HS-27A (cell line): Measurements from ENCODE around the gene PBX4.

Experiments used
- DNase-seq: peaks from one replicate; pipeline ENCODE4 v3.0.0-alpha.2; 2012; ENCODE audit warnings: low read depth, missing footprints

The PBX4 gene

DNA sequence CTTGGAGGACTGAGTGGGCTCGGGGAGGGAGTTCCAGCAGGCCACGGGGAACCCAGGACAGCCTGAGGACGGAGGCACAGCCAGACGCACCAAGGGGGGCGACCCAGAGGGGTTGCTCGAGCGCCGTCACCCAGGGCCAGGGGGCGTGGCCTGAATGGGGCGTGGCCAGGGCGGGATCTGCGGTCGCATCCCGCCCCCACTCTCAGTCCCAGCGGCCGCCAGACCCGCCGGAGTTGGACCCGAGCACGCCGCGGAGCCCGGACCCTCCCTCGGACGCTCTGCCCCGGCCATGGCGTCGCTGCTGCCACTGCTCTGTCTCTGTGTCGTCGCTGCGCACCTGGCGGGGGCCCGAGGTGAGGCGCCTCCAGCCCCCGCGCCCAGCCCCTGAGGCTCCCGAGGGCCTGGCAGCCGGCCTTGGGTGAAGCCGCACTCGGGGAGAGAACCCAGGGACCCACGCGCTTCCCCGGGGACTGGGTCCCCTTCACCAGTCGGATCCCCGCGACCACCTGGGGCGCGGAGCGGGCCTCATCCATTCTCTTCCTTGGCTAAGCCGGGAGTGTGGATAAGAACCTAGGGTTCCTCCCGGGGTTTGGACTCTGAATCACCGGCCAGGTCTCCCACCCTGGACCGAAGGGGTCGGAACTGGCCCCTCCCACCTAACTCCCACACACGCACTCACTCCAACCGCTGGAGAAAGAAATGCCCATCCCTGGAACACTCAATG lies 80.3 kb downstream of the PBX4 start, which contains the start of gene CILP2:
TSS of gene CILP2 (plus strand) at position 205 of the 724 bp plus-strand sequence. CDS start at position 290, 85 bp downstream.
- DNase-seq, result no peak

DNA sequence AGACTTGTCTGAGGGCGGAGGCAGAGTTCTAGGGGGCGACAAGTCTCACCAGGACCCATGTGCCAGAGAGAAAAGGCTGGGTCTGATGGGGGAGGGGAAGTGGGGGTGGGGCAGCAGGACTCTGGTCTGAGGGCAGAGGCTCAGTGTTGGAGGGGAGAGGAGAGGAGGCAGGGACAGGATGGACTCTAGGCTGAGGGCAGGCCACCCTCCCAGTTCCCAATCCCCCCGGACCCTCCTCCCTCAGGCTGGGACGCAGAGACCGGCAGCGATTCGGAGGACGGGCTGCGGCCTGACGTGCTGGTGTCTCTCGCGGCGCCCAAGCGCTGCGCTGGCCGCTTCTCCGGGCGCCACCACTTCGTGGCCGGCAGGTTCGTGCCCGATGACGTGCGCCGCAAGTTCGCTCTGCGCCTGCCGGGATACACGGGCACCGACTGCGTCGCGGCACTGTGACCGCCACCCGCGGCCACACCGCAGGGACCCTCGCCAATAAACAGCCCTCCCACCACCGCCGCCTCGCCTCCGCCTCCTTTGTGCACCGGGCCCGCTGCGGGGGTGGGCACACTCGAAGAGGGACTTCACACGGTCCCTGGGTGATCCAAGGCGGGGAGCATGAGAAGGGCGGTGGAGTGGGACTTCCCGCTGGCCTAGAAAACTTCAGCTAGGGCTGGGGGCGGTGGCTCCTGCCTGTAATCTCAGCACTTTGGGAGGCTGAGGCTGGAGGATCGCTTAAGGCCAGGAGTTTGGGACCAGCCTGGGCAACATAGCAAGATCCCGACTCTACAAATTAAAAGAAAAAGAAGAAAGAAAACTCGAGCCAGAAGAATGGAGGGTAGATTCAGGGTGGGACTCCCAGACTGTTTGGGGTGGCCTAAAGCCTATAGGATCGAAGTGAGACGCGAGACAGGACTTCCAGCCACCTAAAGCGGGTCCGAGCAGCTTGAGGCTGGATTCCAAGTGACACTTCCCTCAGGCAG lies 81.1 kb downstream of the PBX4 start:
- no peak for DNase-seq

DNA sequence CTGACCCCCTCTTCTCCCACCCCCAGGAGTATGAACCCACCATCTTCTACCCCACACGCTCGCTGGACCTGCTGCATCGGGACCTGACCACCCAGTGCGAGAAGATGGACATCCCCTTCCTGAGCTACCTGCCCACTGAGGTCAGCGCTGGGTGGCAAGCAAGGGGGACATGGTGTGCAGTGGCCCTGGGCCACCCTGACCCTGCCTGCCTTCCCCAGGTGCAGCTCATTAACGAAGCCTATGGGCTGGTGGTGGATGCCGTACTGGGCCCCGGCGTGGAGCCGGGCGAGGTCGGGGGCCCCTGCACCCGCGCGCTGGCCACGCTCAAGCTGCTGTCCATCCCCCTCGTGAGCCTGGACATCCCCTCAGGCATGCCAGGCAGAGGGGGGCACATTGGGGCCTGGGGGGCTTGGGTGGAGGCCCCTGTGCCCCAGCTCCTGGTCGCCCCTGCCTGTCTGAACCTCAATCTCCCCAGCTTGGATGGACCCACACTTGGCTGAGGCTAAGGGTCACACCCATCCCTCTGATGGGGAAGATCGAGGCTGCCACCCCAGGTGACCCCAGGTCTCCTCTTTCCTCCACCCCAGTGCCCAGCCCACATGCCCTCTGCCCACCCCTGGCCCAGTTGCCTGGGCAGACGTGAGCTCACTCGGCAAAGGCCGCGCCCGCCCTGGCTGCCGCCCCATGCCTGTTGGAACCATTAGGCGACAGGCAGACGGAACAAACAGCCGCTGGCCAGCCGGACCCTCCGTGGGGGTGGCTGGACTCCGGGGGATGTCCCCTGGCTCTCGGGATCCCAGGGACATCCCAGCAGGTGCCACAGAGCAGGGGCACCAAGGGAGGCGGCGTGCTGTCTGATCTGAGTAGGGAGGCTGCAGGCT lies 82.9 kb downstream of the PBX4 start:
- DNase-seq, result no peak

DNA sequence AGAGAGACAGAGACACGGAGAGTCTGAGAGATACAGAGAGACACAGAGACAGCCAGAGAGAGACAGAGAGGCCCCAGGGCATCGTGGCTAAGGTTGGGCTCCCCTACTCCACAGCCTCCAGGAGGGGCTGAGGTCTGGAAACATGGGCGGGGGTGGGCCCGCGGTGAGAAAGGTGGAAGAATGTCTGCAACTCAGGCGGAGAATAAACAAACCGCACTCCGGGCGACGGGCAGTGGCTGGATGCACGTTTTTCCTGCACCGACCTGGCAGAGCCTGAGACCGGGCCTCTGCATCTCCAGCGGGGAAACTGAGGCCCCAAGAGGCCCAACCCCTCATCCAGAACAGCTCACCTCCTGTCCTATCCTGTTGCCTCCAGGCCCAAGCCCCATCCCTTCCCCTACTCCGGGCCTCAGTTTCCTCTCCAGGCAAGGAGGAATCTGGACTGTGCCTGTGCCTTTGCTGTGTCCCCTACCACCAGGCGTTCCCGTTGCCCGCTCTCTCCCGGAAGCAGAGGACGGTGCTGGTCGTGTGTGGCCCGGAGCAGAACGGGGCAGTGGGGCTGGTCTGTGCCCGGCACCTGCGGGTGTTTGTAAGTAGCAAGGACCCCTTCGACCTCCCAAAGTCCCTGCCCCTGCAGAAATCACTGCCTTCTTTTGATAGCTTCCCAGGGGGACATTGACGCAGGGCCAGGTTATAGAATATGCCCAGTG lies 83.8 kb downstream of the PBX4 start:
- DNase-seq, result no peak

DNA sequence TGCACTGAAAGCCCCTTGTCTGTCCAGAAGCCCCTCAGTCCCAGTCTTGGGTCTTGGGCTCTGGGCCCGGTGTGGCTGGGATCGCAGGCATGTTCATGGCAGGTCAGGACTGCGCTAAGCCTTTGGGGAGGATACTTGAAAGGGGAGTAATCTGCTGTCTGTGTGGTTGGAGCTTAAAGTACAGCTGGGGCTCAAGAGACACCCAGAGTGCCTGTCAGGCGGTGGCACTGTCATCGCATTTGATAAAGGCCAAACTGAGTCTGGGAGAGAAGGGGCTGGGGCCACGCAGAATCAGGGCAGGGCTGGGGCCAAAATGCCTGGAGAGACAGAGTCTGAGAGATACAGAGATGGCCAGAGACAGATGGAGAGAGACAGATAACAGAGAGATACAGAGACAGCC lies 84.6 kb downstream of the PBX4 start:
- DNase-seq, result no peak

DNA sequence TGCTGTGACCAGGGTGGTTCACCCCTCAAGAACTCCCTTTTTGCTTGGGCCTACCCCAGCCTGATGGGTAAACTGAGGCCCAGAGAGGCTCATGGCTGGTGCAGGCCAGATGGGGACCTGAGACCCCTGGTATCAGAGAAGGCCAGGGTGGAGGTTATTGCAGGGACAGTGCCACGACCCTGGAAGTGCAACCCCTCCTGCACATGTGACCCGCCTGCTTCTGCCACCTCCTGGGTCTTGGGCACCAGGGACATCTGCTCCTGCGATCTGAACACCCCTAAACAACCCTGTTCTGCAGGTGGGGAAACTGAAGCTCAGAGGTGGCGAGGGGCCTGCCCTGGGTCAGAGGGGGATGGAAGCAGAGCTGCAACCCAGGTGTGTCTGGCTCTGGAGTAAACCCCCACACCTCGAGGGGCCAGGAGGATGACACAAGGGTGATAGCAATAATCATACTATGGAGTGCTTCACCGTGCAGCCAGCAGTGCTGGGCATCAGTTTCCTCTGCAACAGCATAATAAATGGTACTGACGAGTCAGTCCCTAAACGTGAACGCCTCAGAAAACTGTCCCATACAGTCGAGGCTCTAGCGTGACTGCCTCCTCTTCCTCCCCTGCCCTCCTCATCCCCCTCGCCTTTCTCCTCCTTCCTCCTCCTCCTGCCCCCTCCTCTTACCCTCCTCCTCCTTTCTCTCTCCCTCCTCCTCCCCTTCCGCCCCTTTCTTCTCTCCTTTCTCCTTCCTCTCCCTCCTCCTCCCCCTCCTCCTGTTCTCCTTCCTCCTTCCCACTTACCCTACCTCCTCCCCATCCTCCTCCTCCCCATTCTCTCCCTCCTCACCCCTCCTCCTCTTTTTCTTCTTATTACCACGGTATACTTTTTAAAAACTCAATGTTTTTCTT lies 85.4 kb downstream of the PBX4 start:
- DNase-seq, result no peak

DNA sequence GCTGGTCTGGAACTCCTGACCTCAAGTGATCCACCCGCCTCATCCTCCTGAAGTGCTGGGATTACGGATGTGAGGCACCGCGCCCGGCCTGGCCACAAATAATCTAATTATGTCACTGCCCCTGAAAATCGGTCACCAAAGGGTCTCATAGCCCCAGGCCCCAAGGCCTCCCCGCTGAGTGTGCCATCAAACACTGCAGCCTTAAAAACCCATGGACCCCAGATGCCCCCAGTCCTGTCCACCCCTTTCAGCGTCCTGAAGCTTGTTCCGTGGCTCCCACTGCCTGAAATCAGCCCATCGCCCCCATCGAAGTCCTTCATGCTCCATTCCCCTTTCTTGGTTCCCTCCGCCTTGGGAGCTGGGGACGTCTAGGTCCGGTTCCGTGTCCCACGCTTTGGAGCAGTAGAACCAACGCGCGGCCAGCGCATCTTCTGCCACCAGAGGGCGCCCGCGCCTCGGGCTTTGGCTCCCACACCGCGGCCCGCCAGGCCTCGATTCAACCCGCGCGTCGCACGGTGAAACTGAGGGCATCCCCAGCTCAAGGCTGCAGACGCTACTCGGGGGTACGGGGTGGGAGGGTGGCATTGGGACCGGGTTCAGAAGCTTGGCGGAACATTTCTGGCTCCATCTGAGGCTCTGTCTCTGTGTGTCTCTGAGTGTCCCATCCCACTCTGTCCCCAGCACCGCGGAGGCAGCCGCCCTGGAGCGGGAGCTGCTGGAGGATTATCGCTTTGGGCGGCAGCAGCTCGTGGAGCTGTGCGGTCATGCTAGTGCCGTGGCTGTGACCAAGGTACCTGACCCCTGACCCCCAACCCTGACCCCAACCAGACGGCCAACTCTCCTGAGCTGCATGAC lies 86.3 kb downstream of the PBX4 start:
- no peak for DNase-seq

DNA sequence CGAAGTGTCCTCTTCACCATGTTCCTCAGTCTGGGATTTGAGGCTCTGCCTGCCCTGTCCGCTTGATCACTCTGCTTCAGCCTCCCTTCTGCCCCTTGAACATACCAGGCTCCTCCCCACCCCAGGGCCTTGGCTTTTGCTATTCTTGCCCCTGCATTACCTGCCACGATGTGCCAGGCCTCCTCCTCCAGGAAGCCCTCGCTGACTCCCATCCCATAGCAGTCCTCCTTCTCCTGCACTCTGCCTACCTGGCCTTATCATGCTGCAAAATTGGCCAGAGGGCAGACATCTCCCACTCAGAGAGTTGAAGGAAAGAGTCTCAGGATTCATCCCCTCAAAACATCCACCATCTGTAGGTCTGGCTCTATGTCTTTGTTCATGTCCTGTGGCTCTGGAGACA lies 87.6 kb downstream of the PBX4 start:
- no peak for DNase-seq

DNA sequence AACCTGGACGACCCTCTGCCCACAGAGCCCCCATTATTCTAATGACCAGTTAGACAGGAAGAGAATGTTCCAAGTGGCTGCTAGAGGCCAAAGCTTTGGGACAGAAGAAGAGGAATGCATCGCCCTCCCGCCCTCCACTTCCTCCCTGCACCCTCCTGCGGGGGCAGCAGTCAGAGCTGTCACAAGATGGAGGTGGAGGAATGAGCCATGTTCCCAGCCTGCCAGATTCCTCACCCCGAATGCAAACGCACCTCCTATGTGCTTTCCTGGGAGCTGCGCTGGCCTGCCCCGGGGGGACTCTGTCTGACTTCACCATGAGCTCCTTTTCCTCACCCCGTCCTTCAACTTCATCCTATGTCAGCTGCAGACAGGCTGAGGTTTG lies 88.1 kb downstream of the PBX4 start:
- DNase-seq, result no peak

DNA sequence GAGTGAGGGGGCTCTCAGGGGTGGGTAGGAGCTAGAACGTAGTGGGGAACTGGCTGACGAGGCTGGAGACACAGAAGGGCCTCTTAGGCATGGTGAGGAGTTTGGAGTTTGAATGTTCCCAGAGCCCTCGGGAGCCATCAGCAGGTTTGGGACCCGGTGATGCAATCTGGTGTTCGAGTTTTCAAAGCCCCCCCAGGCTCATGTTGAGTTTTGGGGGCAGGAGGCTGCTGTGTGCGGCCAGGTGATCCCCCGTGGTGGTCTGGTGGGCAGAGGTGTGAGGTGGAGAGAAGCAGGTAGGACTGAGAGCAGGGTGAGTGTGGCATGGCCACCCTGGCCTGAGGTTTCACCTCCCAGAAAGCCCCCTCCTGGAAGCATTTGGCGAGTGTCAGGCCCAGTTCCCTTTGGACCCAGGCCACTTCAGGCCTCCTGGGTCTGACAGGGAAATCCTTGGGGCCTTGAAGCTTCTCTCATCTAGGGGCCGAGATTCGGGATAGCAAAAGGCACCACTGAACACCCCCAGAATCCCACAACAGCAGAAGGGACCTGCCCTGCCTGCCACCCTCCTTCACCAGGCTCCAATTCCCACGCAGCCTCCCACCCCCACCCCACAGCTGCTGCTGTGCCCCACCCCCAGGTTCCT lies 88.6 kb downstream of the PBX4 start:
- no peak for DNase-seq

DNA sequence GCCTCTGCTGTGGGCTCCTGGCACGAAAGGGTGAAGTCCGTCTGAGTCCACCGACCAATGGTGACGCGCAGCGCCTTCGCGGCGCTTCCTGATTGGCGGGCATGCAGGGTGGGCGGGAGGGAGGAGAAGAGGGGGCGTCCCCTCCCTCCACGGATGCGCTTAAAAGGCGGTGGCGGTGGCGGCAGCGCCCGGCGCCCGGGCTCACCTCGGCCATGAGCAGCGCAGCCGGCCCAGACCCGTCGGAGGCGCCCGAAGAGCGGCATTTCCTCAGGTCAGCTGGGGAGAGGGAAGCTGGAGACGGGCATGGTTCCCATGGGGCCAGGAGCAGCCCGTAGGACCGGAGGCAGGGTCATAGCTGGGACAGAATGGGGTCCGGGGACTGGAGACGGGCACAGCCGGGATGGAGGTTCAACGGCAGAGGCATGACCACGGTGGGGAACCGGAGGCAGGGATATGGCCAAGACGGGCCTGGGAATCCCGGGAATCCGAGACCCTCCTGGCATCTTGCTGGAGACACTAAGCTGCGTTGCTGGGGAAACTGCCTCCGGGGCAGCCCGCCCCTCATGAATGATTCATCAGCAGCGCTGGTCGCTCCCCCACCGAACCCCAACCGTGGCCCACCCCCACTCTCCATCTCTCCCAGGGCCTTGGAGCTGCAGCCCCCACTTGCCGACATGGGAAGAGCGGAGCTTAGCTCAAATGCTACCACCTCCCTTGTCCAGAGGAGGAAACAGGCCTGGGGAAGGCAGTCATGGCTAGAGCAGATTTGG lies 89.6 kb downstream of the PBX4 start, which contains the start of gene YJEFN3:
TSS of gene YJEFN3 (plus strand) at position 191 of the 770 bp plus-strand sequence. CDS start at position 213, 22 bp downstream.
- DNase-seq, result no peak

DNA sequence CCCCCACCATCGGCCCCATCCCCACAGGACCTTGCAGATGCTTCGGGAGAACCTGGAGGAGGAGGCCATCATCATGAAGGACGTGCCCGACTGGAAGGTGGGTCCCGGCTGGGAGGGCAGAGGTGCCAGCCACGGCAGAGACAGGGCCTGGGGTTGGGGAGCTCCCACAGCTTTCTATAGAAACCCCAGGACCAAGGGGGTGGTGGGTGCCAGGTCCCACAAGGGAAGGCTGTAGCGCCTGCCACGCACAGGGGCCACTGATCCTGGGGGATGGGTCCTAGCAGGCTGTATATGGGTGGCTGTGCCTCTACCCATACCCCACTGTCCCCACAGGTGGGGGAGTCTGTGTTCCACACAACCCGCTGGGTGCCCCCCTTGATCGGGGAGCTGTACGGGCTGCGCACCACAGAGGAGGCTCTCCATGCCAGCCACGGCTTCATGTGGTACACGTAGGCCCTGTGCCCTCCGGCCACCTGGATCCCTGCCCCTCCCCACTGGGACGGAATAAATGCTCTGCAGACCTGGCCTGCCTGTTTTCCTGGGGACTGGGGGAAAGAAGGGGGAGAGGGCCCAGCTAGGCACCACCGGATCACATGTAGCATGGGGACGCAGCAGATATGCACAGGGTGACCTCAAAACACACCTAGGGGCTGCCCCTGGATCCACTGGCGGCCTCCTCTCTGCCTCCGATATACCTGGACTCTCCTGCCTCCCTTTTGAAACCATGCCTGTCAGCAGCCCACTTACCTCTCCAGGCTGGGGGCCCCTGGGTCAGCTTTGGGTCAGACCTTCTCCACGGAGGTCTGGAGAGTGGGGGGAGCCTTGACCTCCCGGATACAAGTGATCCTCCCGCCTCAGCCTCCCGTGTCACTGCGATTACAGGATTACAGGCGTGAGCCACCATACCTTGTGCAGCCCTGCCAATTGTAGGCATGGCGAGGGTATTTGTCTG lies 90.5 kb downstream of the PBX4 start:
- no peak for DNase-seq

DNA sequence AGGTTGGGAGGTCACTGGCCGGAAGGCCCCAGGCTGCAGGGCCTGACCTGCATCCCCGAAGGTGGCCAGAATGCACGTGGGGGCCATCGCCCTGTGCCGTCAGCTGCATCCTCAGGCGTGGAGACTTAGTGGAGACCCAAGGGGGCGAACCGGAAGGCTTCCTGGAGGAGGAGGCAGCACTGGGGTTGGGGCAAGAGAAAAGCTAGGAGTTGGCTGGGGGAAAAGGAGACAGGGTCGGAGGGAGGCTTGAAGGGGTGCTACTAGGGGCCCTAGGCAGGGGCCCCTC lies 91.2 kb downstream of the PBX4 start:
- DNase-seq, result no peak

DNA sequence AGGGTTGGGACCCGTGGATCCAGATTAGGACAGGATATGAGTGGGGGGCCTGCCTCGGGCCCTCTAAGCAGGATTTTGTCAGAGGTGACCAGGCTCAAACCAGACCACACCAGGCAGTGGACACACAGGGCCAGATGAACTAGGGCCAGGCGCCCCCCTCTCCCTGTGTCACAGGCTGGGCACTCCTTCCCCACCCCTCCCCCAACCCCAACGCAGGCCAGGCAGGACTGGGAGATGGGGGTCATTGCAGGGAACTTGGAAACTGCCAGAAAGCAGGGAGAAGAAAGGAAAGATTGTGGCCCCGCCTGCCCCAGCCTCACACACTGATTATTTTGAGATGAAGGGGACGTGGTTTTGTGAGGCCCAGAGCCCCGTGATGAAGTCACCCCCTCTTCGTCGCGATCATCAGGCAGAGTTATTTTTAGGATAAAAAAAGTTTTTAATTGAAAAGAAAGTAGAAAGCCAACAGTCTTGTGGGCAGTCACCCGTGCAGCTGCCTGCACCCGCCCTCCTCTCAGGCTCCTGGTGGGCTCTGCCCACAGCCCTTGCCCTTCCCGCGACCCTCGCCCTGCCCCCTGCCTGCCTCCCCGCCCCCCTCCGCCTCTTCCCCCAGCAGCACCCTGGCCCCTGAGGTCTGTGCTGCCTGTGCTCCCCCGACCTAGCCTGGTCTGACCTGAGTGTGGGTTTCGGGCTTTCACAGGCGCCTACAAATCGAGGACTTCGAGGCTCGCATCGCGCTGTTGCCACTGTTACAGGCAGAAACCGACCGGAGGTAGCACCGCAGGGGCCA lies 91.7 kb downstream of the PBX4 start:
- DNase-seq, result no peak

DNA sequence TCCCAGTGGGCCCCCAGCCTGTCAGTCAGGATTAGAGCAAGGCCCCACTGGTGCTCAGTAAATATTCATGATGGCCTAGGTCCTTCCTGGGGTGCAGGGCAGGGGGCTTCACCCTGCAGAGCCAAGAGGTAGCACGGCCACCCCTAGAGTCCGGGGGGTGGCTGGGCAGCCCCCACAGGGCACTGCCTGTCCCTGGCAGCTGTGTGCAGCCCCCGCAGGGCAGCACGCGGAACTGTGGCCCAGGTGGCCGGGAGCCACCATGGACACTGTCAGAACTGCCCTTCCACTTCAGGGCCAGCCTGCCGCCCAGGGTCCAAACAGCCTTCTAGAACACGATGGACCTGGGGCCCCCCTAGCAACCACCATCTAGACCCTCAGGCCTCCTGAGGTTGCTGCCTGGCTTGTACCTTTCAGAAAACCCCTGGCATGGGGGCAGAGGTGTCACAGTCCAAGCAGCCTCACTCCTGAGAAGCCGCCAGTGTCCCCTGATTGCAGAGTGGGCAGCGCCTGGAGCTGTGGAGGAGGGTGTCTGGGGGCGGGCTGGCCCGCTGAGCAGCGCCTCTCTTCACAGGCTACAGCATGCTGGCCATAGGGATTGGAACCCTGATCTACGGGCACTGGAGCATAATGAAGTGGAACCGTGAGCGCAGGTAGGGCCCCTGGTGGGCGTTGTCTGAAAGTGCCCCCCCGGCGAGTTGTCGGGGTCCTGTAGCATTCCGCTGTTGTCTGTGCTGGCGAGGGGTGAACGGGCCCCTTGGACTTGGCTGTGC lies 92.7 kb downstream of the PBX4 start:
- DNase-seq, result no peak

DNA sequence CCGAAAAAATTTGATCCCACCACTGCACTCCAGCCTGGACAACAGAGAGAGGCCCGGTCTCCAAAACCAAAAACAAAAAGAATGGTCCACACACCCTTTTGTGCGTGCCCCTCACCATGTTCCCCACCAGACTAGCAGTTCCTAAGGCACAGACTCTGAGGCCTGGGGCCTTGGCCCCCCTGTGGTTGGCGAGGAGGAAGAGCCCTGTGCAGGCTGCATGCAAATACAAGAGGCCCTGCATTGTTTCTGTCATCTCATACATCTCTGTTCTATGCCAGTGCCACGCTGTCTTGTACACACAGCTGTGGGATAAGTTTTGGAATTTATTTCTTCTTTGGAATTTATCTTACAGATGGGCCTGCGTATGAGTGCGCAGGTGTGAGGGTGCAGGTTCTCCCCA lies 94.4 kb downstream of the PBX4 start:
- DNase-seq, result no peak
